Measurements from ENCODE around the gene SBF2. TPM values are rescaled to one million over a fixed set of nuclear protein-coding genes. Genes with fewer than 3 reads are reported as not detected.

The SBF2 gene
- total RNA-seq, 2 experiments from 2014 or later, result 7.0 to 7.1 TPM

GRCh38 chr11:9849389-9849788, 444.6 kb downstream of the SBF2 start:
- intact Hi-C loops (cut with micrococcal nuclease), result no loop called here
- H3K27me3 Mint-ChIP-seq, result no peaks in the 10 kb centered on the region
- H3K27ac Mint-ChIP-seq, result no peak overlapping the region
- POLR2A ChIA-PET, result no interaction called here
- H3K4me3 Mint-ChIP-seq, result no peak overlapping the region
- H3K4me1 Mint-ChIP-seq (ENCODE audit: low read depth), result peaks cover 4% of the 10 kb centered on the region
- H3K36me3 Mint-ChIP-seq, result peaks cover 5% of the 10 kb centered on the region
- DNase-seq, result no peak
- no peaks in the 10 kb centered on the region for H3K9me3 Mint-ChIP-seq
- CTCF ChIA-PET, result no interaction called here

GRCh38 chr11:9847636-9848035, 446.4 kb downstream of the SBF2 start:
- intact Hi-C loops (cut with micrococcal nuclease), result no loop called here
- Mint-ChIP-seq H3K36me3 (peaks cover 6% of the 10 kb centered on the region), H3K27ac (no peak overlapping the region), H3K4me3 (no peak overlapping the region), H3K9me3 (no peaks in the 10 kb centered on the region), H3K4me1 (ENCODE audit: low read depth) (peaks cover 9% of the 10 kb centered on the region), H3K27me3 (no peaks in the 10 kb centered on the region)
- CTCF ChIA-PET, result no interaction called here
- POLR2A ChIA-PET, result no interaction called here
- DNase-seq, result no peak

GRCh38 chr11:9842923-9843322, 451.1 kb downstream of the SBF2 start:
- Mint-ChIP-seq H3K9me3 (no peaks in the 10 kb centered on the region), H3K4me1 (ENCODE audit: low read depth) (peaks cover 39% of the 10 kb centered on the region), H3K4me3 (no peak overlapping the region), H3K27me3 (no peaks in the 10 kb centered on the region), H3K27ac (no peak overlapping the region), H3K36me3 (peaks cover 11% of the 10 kb centered on the region)
- intact Hi-C loops (cut with micrococcal nuclease), result loop anchor here (5.0 kb wide), 1 partner anchor 86 kb away; no protein-coding TSS in a partner anchor
- no peak for DNase-seq
- ChIA-PET POLR2A (no interaction called here), CTCF (interaction anchor here (1.0 kb wide), 1 partner anchor 19 kb away, joined by 6 read pairs; no protein-coding TSS in a partner anchor)

GRCh38 chr11:9840460-9841004, 453.5 kb downstream of the SBF2 start:
- ChIA-PET CTCF (no interaction called here), POLR2A (interaction anchor here (0.6 kb wide), 1 partner anchor 81 kb away, joined by 3 read pairs; no protein-coding TSS in a partner anchor)
- Mint-ChIP-seq H3K4me3 (no peak overlapping the region), H3K9me3 (no peaks in the 10 kb centered on the region), H3K27me3 (no peaks in the 10 kb centered on the region), H3K27ac (no peak overlapping the region), H3K36me3 (peaks cover 8% of the 10 kb centered on the region), H3K4me1 (ENCODE audit: low read depth) (peaks cover 35% of the 10 kb centered on the region)
- intact Hi-C loops (cut with micrococcal nuclease), result loop anchor here (5.0 kb wide), 1 partner anchor 83 kb away; no protein-coding TSS in a partner anchor
- DNase-seq, result no peak

GRCh38 chr11:9839550-9839949, 454.5 kb downstream of the SBF2 start:
- no peaks in the 10 kb centered on the region for H3K27me3 Mint-ChIP-seq
- intact Hi-C loops (cut with micrococcal nuclease), result no loop called here
- no peak for DNase-seq
- H3K36me3 Mint-ChIP-seq, result peaks cover 8% of the 10 kb centered on the region
- no peaks in the 10 kb centered on the region for H3K9me3 Mint-ChIP-seq
- peaks cover 35% of the 10 kb centered on the region for H3K4me1 Mint-ChIP-seq (ENCODE audit: low read depth)
- no peak overlapping the region for H3K4me3 Mint-ChIP-seq
- POLR2A ChIA-PET, result no interaction called here
- H3K27ac Mint-ChIP-seq, result peak overlapping the region; percentile 44
- CTCF ChIA-PET, result interaction anchor here (0.6 to 1.1 kb wide), 2 partner anchors 82 to 469 kb away, joined by 3 to 4 read pairs; no protein-coding TSS in a partner anchor

GRCh38 chr11:9838961-9839360, 455.1 kb downstream of the SBF2 start:
- H3K4me1 Mint-ChIP-seq (ENCODE audit: low read depth), result peaks cover 35% of the 10 kb centered on the region

GRCh38 chr11:9838229-9838628, 455.8 kb downstream of the SBF2 start:
- intact Hi-C loops (cut with micrococcal nuclease), result no loop called here
- ChIA-PET CTCF (no interaction called here), POLR2A (no interaction called here)
- Mint-ChIP-seq H3K27ac (no peak overlapping the region), H3K36me3 (peaks cover 8% of the 10 kb centered on the region), H3K27me3 (no peaks in the 10 kb centered on the region), H3K4me3 (no peak overlapping the region), H3K4me1 (ENCODE audit: low read depth) (peaks cover 35% of the 10 kb centered on the region), H3K9me3 (no peaks in the 10 kb centered on the region)
- DNase-seq, result no peak

More at GRCh38 chr11:9838961-9839360, 455.1 kb downstream of the SBF2 start:
- no peaks in the 10 kb centered on the region for H3K9me3 Mint-ChIP-seq
- intact Hi-C loops (cut with micrococcal nuclease), result no loop called here
- ChIA-PET POLR2A (no interaction called here), CTCF (interaction anchor here (0.6 to 1.1 kb wide), 2 partner anchors 81 to 469 kb away, joined by 3 to 4 read pairs; no protein-coding TSS in a partner anchor)
- no peaks in the 10 kb centered on the region for H3K27me3 Mint-ChIP-seq
- no peak for DNase-seq
- peaks cover 8% of the 10 kb centered on the region for H3K36me3 Mint-ChIP-seq
- H3K27ac Mint-ChIP-seq, result no peak overlapping the region
- no peak overlapping the region for H3K4me3 Mint-ChIP-seq

- peaks cover 2% of the 10 kb centered on the region for H3K36me3 Mint-ChIP-seq
These were observed 459.7 kb downstream of the SBF2 start for GRCh38 chr11:9834291-9834690.

GRCh38 chr11:9831122-9831521, 462.9 kb downstream of the SBF2 start:
- no peak for DNase-seq
- H3K4me3 Mint-ChIP-seq, result no peak overlapping the region
- H3K36me3 Mint-ChIP-seq, result no peaks in the 10 kb centered on the region
- H3K27ac Mint-ChIP-seq, result no peak overlapping the region
- no peaks in the 10 kb centered on the region for H3K4me1 Mint-ChIP-seq (ENCODE audit: low read depth)
- ChIA-PET POLR2A (no interaction called here), CTCF (no interaction called here)
- no peaks in the 10 kb centered on the region for H3K27me3 Mint-ChIP-seq
- intact Hi-C loops (cut with micrococcal nuclease), result no loop called here
- no peaks in the 10 kb centered on the region for H3K9me3 Mint-ChIP-seq

More at GRCh38 chr11:9834291-9834690, 459.7 kb downstream of the SBF2 start:
- Mint-ChIP-seq H3K9me3 (no peaks in the 10 kb centered on the region), H3K4me3 (no peak overlapping the region), H3K27me3 (no peaks in the 10 kb centered on the region), H3K27ac (no peak overlapping the region), H3K4me1 (ENCODE audit: low read depth) (peaks cover 6% of the 10 kb centered on the region)
- no peak for DNase-seq
- intact Hi-C loops (cut with micrococcal nuclease), result no loop called here
- ChIA-PET CTCF (interaction anchor here (1.3 kb wide), 3 partner anchors 25 to 474 kb away, joined by 3 to 4 read pairs (median 4); no protein-coding TSS in a partner anchor), POLR2A (interaction anchor here (0.6 kb wide), 1 partner anchor 56 kb away, joined by 4 read pairs; no protein-coding TSS in a partner anchor)

- H3K4me3 Mint-ChIP-seq, result no peak overlapping the region
- H3K27me3 Mint-ChIP-seq, result no peaks in the 10 kb centered on the region
- H3K27ac Mint-ChIP-seq, result no peak overlapping the region
- POLR2A ChIA-PET, result no interaction called here
- CTCF ChIA-PET, result interaction anchor here (1.7 kb wide), 1 partner anchor 70 kb away, joined by 4 read pairs; no protein-coding TSS in a partner anchor
- DNase-seq, result no peak
- intact Hi-C loops (cut with micrococcal nuclease), result no loop called here
- H3K36me3 Mint-ChIP-seq, result no peaks in the 10 kb centered on the region
- H3K4me1 Mint-ChIP-seq (ENCODE audit: low read depth), result peaks cover 3% of the 10 kb centered on the region
- no peaks in the 10 kb centered on the region for H3K9me3 Mint-ChIP-seq
These were observed 466.3 kb downstream of the SBF2 start for GRCh38 chr11:9827708-9828107.

GRCh38 chr11:9826390-9826789, 467.6 kb downstream of the SBF2 start:
- Mint-ChIP-seq H3K9me3 (no peaks in the 10 kb centered on the region), H3K27me3 (no peaks in the 10 kb centered on the region), H3K4me1 (ENCODE audit: low read depth) (peaks cover 3% of the 10 kb centered on the region), H3K27ac (no peak overlapping the region), H3K36me3 (no peaks in the 10 kb centered on the region), H3K4me3 (no peak overlapping the region)
- intact Hi-C loops (cut with micrococcal nuclease), result no loop called here
- DNase-seq, result no peak
- POLR2A ChIA-PET, result no interaction called here
- CTCF ChIA-PET, result no interaction called here

- H3K9me3 Mint-ChIP-seq, result no peaks in the 10 kb centered on the region
- CTCF ChIA-PET, result no interaction called here
- intact Hi-C loops (cut with micrococcal nuclease), result no loop called here
- H3K27ac Mint-ChIP-seq, result no peak overlapping the region
- POLR2A ChIA-PET, result no interaction called here
- H3K36me3 Mint-ChIP-seq, result no peaks in the 10 kb centered on the region
- peaks cover 3% of the 10 kb centered on the region for H3K4me1 Mint-ChIP-seq (ENCODE audit: low read depth)
- H3K27me3 Mint-ChIP-seq, result no peaks in the 10 kb centered on the region
- no peak for DNase-seq
- no peak overlapping the region for H3K4me3 Mint-ChIP-seq
These were observed 468.1 kb downstream of the SBF2 start for GRCh38 chr11:9825895-9826294.

GRCh38 chr11:9825315-9825714, 468.7 kb downstream of the SBF2 start:
- DNase-seq, result no peak
- no peaks in the 10 kb centered on the region for H3K36me3 Mint-ChIP-seq
- H3K4me3 Mint-ChIP-seq, result no peak overlapping the region
- H3K27ac Mint-ChIP-seq, result no peak overlapping the region
- no peaks in the 10 kb centered on the region for H3K27me3 Mint-ChIP-seq
- POLR2A ChIA-PET, result no interaction called here
- peaks cover 3% of the 10 kb centered on the region for H3K4me1 Mint-ChIP-seq (ENCODE audit: low read depth)
- intact Hi-C loops (cut with micrococcal nuclease), result no loop called here
- CTCF ChIA-PET, result no interaction called here
- H3K9me3 Mint-ChIP-seq, result no peaks in the 10 kb centered on the region
